ENCODE results near the gene CDH6.

DNA sequence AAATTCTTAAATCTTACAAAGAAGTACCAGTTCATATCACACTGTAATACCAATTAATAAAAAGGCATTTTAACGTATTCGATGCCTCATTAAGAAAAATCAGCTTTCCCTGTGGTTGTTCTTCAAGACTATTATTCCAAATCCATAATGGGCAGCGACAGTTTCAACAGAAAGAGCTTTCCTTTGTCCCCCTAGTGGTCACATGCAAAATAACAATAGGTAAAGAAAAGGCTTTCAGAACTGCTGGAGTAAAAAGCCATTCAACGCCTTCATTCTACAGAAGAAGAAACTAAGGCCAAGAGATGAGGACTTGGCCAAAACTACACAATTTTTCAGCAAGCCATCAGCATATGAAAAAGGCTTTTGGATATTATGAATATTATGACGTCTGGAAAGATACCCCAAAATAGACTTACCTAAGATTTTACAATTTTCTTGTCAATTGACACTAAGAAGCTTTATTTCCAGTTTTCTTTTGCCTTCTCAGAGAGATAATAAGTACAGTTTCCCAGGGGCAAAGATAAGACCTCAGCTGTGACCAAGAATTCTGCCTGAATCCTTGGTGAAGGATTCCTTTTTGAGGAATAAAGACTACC is 6.7 kb upstream of the CDH6 start:
- TF ChIP-seq POLR2AphosphoS5 (IDR thresholded peaks at IDR 0.05; ENCODE audit: borderline replicate concordance, low read depth, low read length): no peak
- no peak for TF ChIP-seq EZH2 (IDR thresholded peaks at IDR 0.05)

Data from SK-N-MC (cell line).